HepG2 (cell line): ENCODE data around the gene MARCO. TPM values are rescaled to one million over a fixed set of nuclear protein-coding genes. Genes with fewer than 3 reads are reported as not detected.

ENCODE experiments used
- ATAC-seq: fragments of 200-7000 bp; cut with Tn5 transposase; 3 replicates; pipeline ENCODE4 v1.9.1; 2020; ENCODE audit warnings: mild to moderate bottlenecking, moderate library complexity
- BruUV-seq: library from RNA; stranded (reverse); fragments of 400-500 nt; replicated peaks from 2 replicates; lab custom pipeline; 2021; lab: Mats Ljungman, UMichigan
- CTCF ChIA-PET: fragments of 300-600 bp; formaldehyde crosslinking; extraction: SDS; loops from one replicate; lab custom pipeline; 2021; ENCODE audit warnings: low total read pairs, inconsistent platforms, low intra/inter-chr PET ratio; lab: Yijun Ruan, JAX
- POLR2A ChIA-PET: fragments of 350-600 bp; sonication (Branson Sonifier 250); formaldehyde crosslinking; loops from one replicate; lab custom pipeline; 2020; ENCODE audit warnings: antibody characterized with exemption, inconsistent platforms; lab: Yijun Ruan, JAX
- DNase-seq: peaks from one replicate; pipeline ENCODE4 v3.0.0-alpha.2; 2015; ENCODE audit warnings: low spot score
- FAIRE-seq: peaks from 3 replicates; lab custom pipeline; 2011; peaks lifted over from hg19 to GRCh38; lab: Jason Lieb, UNC
- H2AFZ ChIP-seq: one replicate; pipeline ENCODE4 v1.6.1; 2011; ENCODE audit warnings: low read length, inconsistent platforms
- H3K27ac ChIP-seq: fragments of 300-600 bp; 3 replicates; pipeline ENCODE4 v1.8.0; 2011; ENCODE audit warnings: mixed run types, mild to moderate bottlenecking, mixed read lengths, low read length, inconsistent platforms; ENCODE audit not compliant: insufficient read depth; ENCODE audit errors: extremely low read length
- H3K27me3 ChIP-seq, 2 experiments: fragments of 200-600 bp in 1 of 2; 2 replicates in 1 of 2; 3 replicates in 1 of 2; pipeline versions ENCODE4 v1.6.0 to v1.8.0; 2011; ENCODE audit warnings: low read length in 2 of 2, mild to moderate bottlenecking in 2 of 2, moderate library complexity in 2 of 2, inconsistent platforms in 1 of 2; ENCODE audit not compliant: insufficient read depth in 2 of 2, control insufficient read depth in 1 of 2
- H3K36me3 ChIP-seq, 2 experiments: fragments of 200-600 bp in 1 of 2; replicated peaks in 1 of 2; 2 replicates in 1 of 2; 3 replicates in 1 of 2; pipeline versions ENCODE4 v1.5.1 to v1.8.0; 2011; ENCODE audit warnings: low read length in 2 of 2, inconsistent platforms in 1 of 2; ENCODE audit not compliant: insufficient read depth in 2 of 2, control insufficient read depth in 1 of 2
- H3K4me1 ChIP-seq: 2 replicates; pipeline ENCODE4 v1.5.1; 2012; ENCODE audit warnings: low read length, inconsistent platforms; ENCODE audit not compliant: insufficient read depth
- H3K4me2 ChIP-seq: 2 replicates; pipeline ENCODE4 v1.6.0; 2011; ENCODE audit warnings: low read depth, low read length, inconsistent platforms
- H3K4me3 ChIP-seq, 3 experiments: fragments of 200-600 bp in 1 of 3; sonication (generic), shearing (Covaris generic) in 1 of 3; replicated peaks in 1 of 3; 2 replicates each; pipeline ENCODE4 v1.5.1; 2011 to 2016; ENCODE audit warnings: low read length in 3 of 3, inconsistent platforms in 2 of 3, low read depth in 2 of 3, mild to moderate bottlenecking in 2 of 3, control low read depth in 1 of 3, mixed read lengths in 1 of 3; ENCODE audit not compliant: insufficient read depth in 1 of 3
- H3K79me2 ChIP-seq: one replicate; pipeline ENCODE4 v1.6.1; 2011; ENCODE audit warnings: low read length, inconsistent platforms; ENCODE audit not compliant: insufficient read depth
- H3K9ac ChIP-seq: 2 replicates; pipeline ENCODE4 v1.6.0; 2011; ENCODE audit warnings: mild to moderate bottlenecking, low read depth, low read length, inconsistent platforms; ENCODE audit not compliant: insufficient read depth
- H3K9me3 ChIP-seq: 2 replicates; pipeline ENCODE4 v1.5.1; 2012; ENCODE audit warnings: mild to moderate bottlenecking, low read length
- H4K20me1 ChIP-seq: 2 replicates; pipeline ENCODE4 v1.6.0; 2011; ENCODE audit warnings: inconsistent platforms, mild to moderate bottlenecking, low read length, moderate library complexity; ENCODE audit not compliant: insufficient read depth
- ARID2 ChIP-seq: sonication (generic); formaldehyde crosslinking; IDR thresholded peaks from 2 replicates; pipeline ENCODE4 v1.8.1; 2022; ENCODE audit warnings: mild to moderate bottlenecking, missing genetic modification reagents, borderline replicate concordance
- KDM3A ChIP-seq: IDR thresholded peaks from 2 replicates; pipeline ENCODE4 v1.6.1; 2018; ENCODE audit warnings: low read depth, missing compliant biosample characterization
- MEF2D ChIP-seq: sonication (generic); formaldehyde crosslinking; IDR thresholded peaks from 2 replicates; pipeline ENCODE4 v1.5.1; 2020; ENCODE audit warnings: mild to moderate bottlenecking, missing genetic modification reagents
- PRPF4 ChIP-seq: fragments of 200-400 bp; formaldehyde crosslinking; IDR thresholded peaks from 2 replicates; pipeline ENCODE4 v1.6.1; 2016; ENCODE audit warnings: low read length, low read depth; ENCODE audit not compliant: poor library complexity, severe bottlenecking
- SNAPC5 ChIP-seq: sonication (generic); formaldehyde crosslinking; IDR thresholded peaks from 2 replicates; pipeline ENCODE4 v1.8.1; 2023; ENCODE audit warnings: mild to moderate bottlenecking, missing genetic modification reagents, borderline replicate concordance
- TBX3 ChIP-seq: fragments of 450-650 bp; IDR thresholded peaks from 2 replicates; pipeline ENCODE4 v1.6.1; 2017; ENCODE audit warnings: antibody characterized with exemption, mild to moderate bottlenecking, inconsistent platforms, borderline replicate concordance
- TMF1 ChIP-seq: sonication (generic); formaldehyde crosslinking; IDR thresholded peaks from 2 replicates; pipeline ENCODE4 v1.8.1; 2022; ENCODE audit warnings: low read depth, missing genetic modification reagents
- TRAFD1 ChIP-seq: sonication (generic); formaldehyde crosslinking; IDR thresholded peaks from 2 replicates; pipeline ENCODE4 v1.5.1; 2020; ENCODE audit warnings: missing genetic modification reagents, mild to moderate bottlenecking, borderline replicate concordance
- ZBTB1 ChIP-seq: sonication (generic); formaldehyde crosslinking; IDR thresholded peaks from 2 replicates; pipeline ENCODE4 v1.4.0; 2020; ENCODE audit warnings: missing genetic modification reagents, borderline replicate concordance
- ZNF121 ChIP-seq: sonication (generic); formaldehyde crosslinking; IDR thresholded peaks from 2 replicates; pipeline ENCODE4 v1.5.0; 2020; ENCODE audit warnings: mild to moderate bottlenecking, missing genetic modification reagents
- ZNF138 ChIP-seq: sonication (generic); formaldehyde crosslinking; IDR thresholded peaks from 2 replicates; pipeline ENCODE4 v1.5.0; 2020; ENCODE audit warnings: mild to moderate bottlenecking, low read depth, missing genetic modification reagents
- ZNF280B ChIP-seq: sonication (generic); formaldehyde crosslinking; IDR thresholded peaks from 2 replicates; pipeline ENCODE4 v1.5.0; 2020; ENCODE audit warnings: missing genetic modification reagents, mild to moderate bottlenecking, borderline replicate concordance
- ZNF589 ChIP-seq: sonication (generic); formaldehyde crosslinking; conservative IDR thresholded peaks from 2 replicates; pipeline ENCODE4 v1.8.0; 2022; ENCODE audit warnings: mild to moderate bottlenecking, moderate library complexity, missing genetic modification reagents
- ZNF605 ChIP-seq: sonication (generic); formaldehyde crosslinking; IDR thresholded peaks from 2 replicates; pipeline ENCODE4 v1.8.0; 2022; ENCODE audit warnings: mild to moderate bottlenecking, missing genetic modification reagents
- ZNF644 ChIP-seq: IDR thresholded peaks from 2 replicates; pipeline ENCODE4 v1.6.1; 2016; ENCODE audit warnings: low read depth
- ZNF749 ChIP-seq: sonication (generic); formaldehyde crosslinking; IDR thresholded peaks from 2 replicates; pipeline ENCODE4 v1.8.0; 2022; ENCODE audit warnings: mild to moderate bottlenecking, missing genetic modification reagents, moderate library complexity, borderline replicate concordance
- ZSCAN22 ChIP-seq: sonication (generic); formaldehyde crosslinking; IDR thresholded peaks from 2 replicates; pipeline ENCODE4 v1.4.0; 2020; ENCODE audit warnings: mild to moderate bottlenecking, missing genetic modification reagents
- WGBS: methylation state at CpG from one replicate; pipeline ENCODE4 v1.1.6; 2017; ENCODE audit warnings: low lambda C conversion rate; 5-methylcytosine and 5-hydroxymethylcytosine counted together
- in situ Hi-C: cut with HindIII; loops from 2 replicates; pipeline ENCODE4 v1.10.0; 2017; ENCODE audit warnings: low pct_unique_long_range_greater_than_20kb; ENCODE audit not compliant: extremely low pct_ligation_motif_present
- intact Hi-C: fragments of 100-400 bp; cut with micrococcal nuclease; formaldehyde crosslinking; loops from one replicate; pipeline ENCODE4 v1.10.0; 2022; ENCODE audit not compliant: unreplicated experiment
- polyA plus RNA-seq, 8 experiments: library from polyadenylated mRNA; depleted of rRNA in 3 of 8; stranded (reverse) in 7 of 8; unstranded in 1 of 8; fragments of >200 nt; fragmentation: Illumina TruSeq in 4 of 8; extraction: Trizol in 4 of 8; gene quantifications; 2 replicates each; pipeline versions ENCODE4 v1.2.1 to v1.2.3, GENCODE V29; 2011 to 2016; ENCODE audit warnings: low read depth in 4 of 8, missing spikeins in 1 of 8, mixed read lengths in 1 of 8; ENCODE audit not compliant: insufficient read depth in 1 of 8
- total RNA-seq, 5 experiments: library from RNA; depleted of rRNA; stranded (reverse); fragments of >200 nt; fragmentation: Illumina TruSeq; extraction: Trizol; gene quantifications; 2 replicates each; pipeline ENCODE4 v1.2.3, GENCODE V29; 2016; ENCODE audit warnings: low read depth in 1 of 5

Gene MARCO
- total and polyA plus RNA-seq, 2 of the 13 experiments (the other 11 are each of a cell fraction or from before 2014, with no cell fraction given), result not detected

- no TSS peak for BruUV-seq
- no peak for ATAC-seq
- WGBS, result 54% methylated on average over 5 of the region's 5 CpGs
- H3K27ac ChIP-seq, result no peak overlapping the region
- TF ChIP-seq TRAFD1 (no peak), ZNF749 (no peak), ZNF605 (no peak), ZNF121 (CRISPR knock-in tag) (no peak)
- no peaks in the 10 kb centered on the region for H3K9me3 ChIP-seq
- H3K36me3 ChIP-seq, result no peaks in the 10 kb centered on the region
- in situ Hi-C loops, result no loop called here
- no peak overlapping the region for H2AFZ ChIP-seq
- FAIRE-seq, result no peak
- H3K4me2 ChIP-seq, result no peak overlapping the region
- ChIA-PET CTCF (no interaction called here), POLR2A (no interaction called here)
- H3K9ac ChIP-seq, result no peak overlapping the region
- no peaks in the 10 kb centered on the region for H3K4me1 ChIP-seq
- no peaks in the 10 kb centered on the region for H4K20me1 ChIP-seq
- H3K4me3 ChIP-seq, result no peak overlapping the region
- H3K79me2 ChIP-seq, result no peaks in the 10 kb centered on the region
- intact Hi-C loops, result no loop called here
- H3K27me3 ChIP-seq, result peaks cover 0 to 29% of the 10 kb centered on the region in 2 experiments; a peak in 2 of 5 replicates
- DNase-seq, result no peak
Measured at GRCh38 chr2:118988706-118989105, 46.7 kb downstream of the MARCO start.

- Histone ChIP-seq H3K4me1 (no peaks in the 10 kb centered on the region), H3K36me3 (no peaks in the 10 kb centered on the region), H3K4me3 (no peak overlapping the region), H4K20me1 (no peaks in the 10 kb centered on the region), H3K9me3 (no peaks in the 10 kb centered on the region), H3K4me2 (no peak overlapping the region), H3K27me3 (peaks cover 0 to 35% of the 10 kb centered on the region in 2 experiments; a peak in 2 of 5 replicates), H3K79me2 (no peaks in the 10 kb centered on the region), H2AFZ (no peak overlapping the region), H3K27ac (no peak overlapping the region), H3K9ac (no peak overlapping the region)
- in situ Hi-C loops (no loop called here), intact Hi-C loops (no loop called here)
- 0% methylated on average over 2 of the region's 2 CpGs for WGBS
- DNase-seq (no peak), FAIRE-seq (no peak), ATAC-seq (no peak)
- TF ChIP-seq ZNF138 (CRISPR knock-in tag) (no peak), PRPF4 (no peak), TMF1 (CRISPR knock-in tag) (no peak), ZSCAN22 (CRISPR knock-in tag) (no peak), ZNF644 (CRISPR knock-in tag) (no peak), ZNF589 (CRISPR knock-in tag) (no peak), SNAPC5 (no peak), ZBTB1 (CRISPR knock-in tag) (no peak), ARID2 (CRISPR knock-in tag) (no peak), TBX3 (no peak), KDM3A (CRISPR knock-in tag) (no peak), MEF2D (CRISPR knock-in tag) (no peak), ZNF280B (CRISPR knock-in tag) (no peak)
- ChIA-PET POLR2A (no interaction called here), CTCF (no interaction called here)
- no TSS peak for BruUV-seq
Measured at GRCh38 chr2:118989481-118989880, 47.5 kb downstream of the MARCO start.
